Left lung (tissue), 10 donors: ENCODE measurements around the gene PIM3. TPM values are rescaled to one million over a fixed set of nuclear protein-coding genes. Genes with fewer than 3 reads are reported as not detected.

Experiments used
- ATAC-seq: fragments of 200-7000 bp; cut with Tn5 transposase; one replicate; pipeline ENCODE4 v1.9.1; 2020; ENCODE audit warnings: moderate library complexity
- DNase-seq, 4 donors: peaks; one replicate each; pipeline ENCODE4 v3.0.0-alpha.2; 2013 to 2020
- H3K27ac ChIP-seq, 2 donors: fragments of 200-600 bp; sonication (generic) in 1 of 2; one replicate each; pipeline versions ENCODE4 v1.5.0 to v1.8.0; 2020 to 2021
- H3K27me3 ChIP-seq, 2 donors: fragments of 200-600 bp; sonication (generic) in 1 of 2; one replicate each; pipeline versions ENCODE4 v1.5.0 to v1.8.0; 2020 to 2021
- H3K36me3 ChIP-seq, 2 donors: fragments of 200-600 bp; sonication (generic) in 1 of 2; one replicate each; pipeline versions ENCODE4 v1.5.0 to v1.8.0; 2020 to 2021
- H3K4me1 ChIP-seq, 2 donors: fragments of 200-600 bp; one replicate each; pipeline ENCODE4 v1.8.0; 2021
- H3K4me3 ChIP-seq, 2 donors: fragments of 200-600 bp; sonication (generic) in 1 of 2; one replicate each; pipeline versions ENCODE4 v1.5.0 to v1.8.0; 2020 to 2021; ENCODE audit warnings: mild to moderate bottlenecking in 1 of 2
- H3K9me3 ChIP-seq, 2 donors: fragments of 200-600 bp; sonication (generic) in 1 of 2; one replicate each; pipeline versions ENCODE4 v1.5.0 to v1.8.0; 2020 to 2021
- CTCF ChIP-seq, 2 donors: fragments of 200-600 bp; sonication (generic) in 1 of 2; IDR thresholded peaks; one replicate each; pipeline versions ENCODE4 v1.5.0 to v1.8.0; 2021; ENCODE audit warnings: antibody characterized with exemption in 2 of 2
- intact Hi-C, 2 donors: fragments of 100-400 bp; cut with DNase I; formaldehyde crosslinking; loops; one replicate each; pipeline versions ENCODE4 v1.11.2 to v1.14.2; 2022
- polyA plus RNA-seq, 6 donors: library from polyadenylated mRNA; unstranded; fragments of 120-200 nt; gene quantifications; one replicate each; pipeline ENCODE4 v1.2.1, GENCODE V29; 2013; ENCODE audit not compliant: insufficient read length in 6 of 6
- total RNA-seq, 2 donors: library from RNA; stranded (reverse); fragmentation: NEBNext Ultra II Directional; extraction: Animal tissue kit (Norgen Biotek cat#: 25700); gene quantifications; one replicate each; pipeline ENCODE4 v1.2.1, GENCODE V29; 2021
- donor health status: DM: no; HTN: yes; CAD: no.
- donor health status: DM: no; HTN: no; CAD: no.

The PIM3 gene
- total and polyA plus RNA-seq, 8 donors: 21.3 to 129 (median 32.1) TPM

- Histone ChIP-seq H3K4me1 (peaks cover 44 to 71% of the 10 kb centered on the region in 2 donors), H3K9me3 (no peaks in the 10 kb centered on the region), H3K36me3 (no peaks in the 10 kb centered on the region), H3K27ac (peak overlapping the region; percentile 86), H3K27me3 (no peaks in the 10 kb centered on the region), H3K4me3 (no peak overlapping the region)
- ATAC-seq (peak; percentile 10), DNase-seq (peak in 3 of 4 donors; percentile 63 to 87 (median 77))
- intact Hi-C loops: no loop called here
- TF ChIP-seq CTCF (IDR thresholded peaks at IDR 0.05): no peak
Observed at GRCh38 chr22:49953027-49953679, 7.4 kb upstream of the PIM3 start.

GRCh38 chr22:49953680-49954344 is 6.8 kb upstream of the PIM3 start:
- Histone ChIP-seq H3K36me3 (no peaks in the 10 kb centered on the region), H3K9me3 (no peaks in the 10 kb centered on the region), H3K27me3 (no peaks in the 10 kb centered on the region), H3K4me3 (no peak overlapping the region), H3K4me1 (peaks cover 44 to 78% of the 10 kb centered on the region in 2 donors), H3K27ac (peak overlapping the region; percentile 86)
- TF ChIP-seq CTCF (IDR thresholded peaks at IDR 0.05): no peak
- no peak for ATAC-seq
- intact Hi-C loops: no loop called here
- peak in 2 of 4 donors; percentile 49 to 83 for DNase-seq

- Histone ChIP-seq H3K4me3 (no peak overlapping the region), H3K27ac (peak overlapping the region; percentile 86), H3K36me3 (no peaks in the 10 kb centered on the region), H3K9me3 (no peaks in the 10 kb centered on the region), H3K4me1 (peaks cover 44 to 83% of the 10 kb centered on the region in 2 donors), H3K27me3 (no peaks in the 10 kb centered on the region)
- DNase-seq (peak in 2 of 4 donors; percentile 77 to 88), ATAC-seq (peak; percentile 38)
- intact Hi-C loops: no loop called here
- no peak for TF ChIP-seq CTCF (IDR thresholded peaks at IDR 0.05)
Observed at GRCh38 chr22:49954354-49954753, 6.2 kb upstream of the PIM3 start.

- Histone ChIP-seq H3K4me1 (peaks cover 40 to 83% of the 10 kb centered on the region in 2 donors), H3K36me3 (no peaks in the 10 kb centered on the region), H3K27ac (peak overlapping the region; percentile 86), H3K27me3 (no peaks in the 10 kb centered on the region), H3K9me3 (no peaks in the 10 kb centered on the region), H3K4me3 (no peak overlapping the region)
- no peak for TF ChIP-seq CTCF (IDR thresholded peaks at IDR 0.05)
- DNase-seq (peak in 2 of 4 donors; percentile 39 to 69), ATAC-seq (no peak)
- intact Hi-C loops: no loop called here
Observed at GRCh38 chr22:49954991-49955580, 5.5 kb upstream of the PIM3 start.
